ENCODE results near the gene SPATA31D4.
"Not testable (repeated sequence)": the region's sequence is repeated elsewhere in the genome, so short reads cannot be mapped to it uniquely, and the experiment has no call there.

Gene SPATA31D4

GRCh38 chr9:81928305-81928704 lies at the start of gene SPATA31D4:
Gene SPATA31D4 (plus strand): TSS chr9:81928428. CDS start chr9:81928514, 86 bp downstream.
- not testable (repeated sequence) for H3K4me1 ChIP-seq, H4K20me1 ChIP-seq, H3K9ac ChIP-seq, H3K27me3 ChIP-seq, H3K27ac ChIP-seq, H3K9me3 ChIP-seq, H3K36me3 ChIP-seq, H3K4me2 ChIP-seq, H3K4me3 ChIP-seq

GRCh38 chr9:81878530-81878929 lies 49.7 kb upstream of the SPATA31D4 start:
- no peaks in the 10 kb centered on the region for H3K36me3 ChIP-seq
- no peak overlapping the region for H3K4me2 ChIP-seq
- H3K27me3 ChIP-seq: no peaks in the 10 kb centered on the region
- H3K9me3 ChIP-seq: no peaks in the 10 kb centered on the region
- H3K4me1 ChIP-seq: no peaks in the 10 kb centered on the region
- no peak overlapping the region for H3K27ac ChIP-seq
- TF ChIP-seq Cebpa-rat (IDR thresholded peaks at IDR 0.05): no peak
- H3K4me3 ChIP-seq: no peak overlapping the region
- no peaks in the 10 kb centered on the region for H4K20me1 ChIP-seq
- H3K9ac ChIP-seq: no peak overlapping the region

- Histone ChIP-seq H3K9me3 (no peaks in the 10 kb centered on the region), H3K4me2 (no peak overlapping the region), H4K20me1 (no peaks in the 10 kb centered on the region), H3K4me1 (no peaks in the 10 kb centered on the region), H3K27ac (no peak overlapping the region), H3K4me3 (no peak overlapping the region), H3K36me3 (no peaks in the 10 kb centered on the region), H3K27me3 (no peaks in the 10 kb centered on the region), H3K9ac (no peak overlapping the region)
- no peak for TF ChIP-seq Cebpa-rat (IDR thresholded peaks at IDR 0.05)
Observed at GRCh38 chr9:81879501-81879916, 48.7 kb upstream of the SPATA31D4 start.

- H3K9me3 ChIP-seq: no peaks in the 10 kb centered on the region
- H3K4me3 ChIP-seq: no peak overlapping the region
- TF ChIP-seq Cebpa-rat (IDR thresholded peaks at IDR 0.05): no peak
- H4K20me1 ChIP-seq: no peaks in the 10 kb centered on the region
- H3K4me2 ChIP-seq: no peak overlapping the region
- no peaks in the 10 kb centered on the region for H3K27me3 ChIP-seq
- no peak overlapping the region for H3K27ac ChIP-seq
- no peaks in the 10 kb centered on the region for H3K36me3 ChIP-seq
- H3K4me1 ChIP-seq: no peaks in the 10 kb centered on the region
- H3K9ac ChIP-seq: no peak overlapping the region
Observed at GRCh38 chr9:81885602-81886001, 42.6 kb upstream of the SPATA31D4 start.

- H3K4me3 ChIP-seq: no peak overlapping the region
- H3K9ac ChIP-seq: no peak overlapping the region
- no peak overlapping the region for H3K4me2 ChIP-seq
- H4K20me1 ChIP-seq: no peaks in the 10 kb centered on the region
- no peaks in the 10 kb centered on the region for H3K9me3 ChIP-seq
- H3K36me3 ChIP-seq: no peaks in the 10 kb centered on the region
- no peak for TF ChIP-seq Cebpa-rat (IDR thresholded peaks at IDR 0.05)
- H3K27me3 ChIP-seq: no peaks in the 10 kb centered on the region
- no peaks in the 10 kb centered on the region for H3K4me1 ChIP-seq
- H3K27ac ChIP-seq: no peak overlapping the region
Observed at GRCh38 chr9:81886665-81887064, 41.6 kb upstream of the SPATA31D4 start.

- no peaks in the 10 kb centered on the region for H3K27me3 ChIP-seq
- H3K9me3 ChIP-seq: no peaks in the 10 kb centered on the region
- H4K20me1 ChIP-seq: no peaks in the 10 kb centered on the region
- H3K27ac ChIP-seq: no peak overlapping the region
- TF ChIP-seq Cebpa-rat (IDR thresholded peaks at IDR 0.05): no peak
- no peak overlapping the region for H3K4me3 ChIP-seq
- H3K4me1 ChIP-seq: no peaks in the 10 kb centered on the region
- no peak overlapping the region for H3K4me2 ChIP-seq
- H3K36me3 ChIP-seq: no peaks in the 10 kb centered on the region
- H3K9ac ChIP-seq: no peak overlapping the region
Observed at GRCh38 chr9:81890104-81890503, 38.1 kb upstream of the SPATA31D4 start.

GRCh38 chr9:81892440-81892839 lies 35.8 kb upstream of the SPATA31D4 start:
- Histone ChIP-seq H3K27ac (no peak overlapping the region), H3K9me3 (no peaks in the 10 kb centered on the region), H3K4me1 (no peaks in the 10 kb centered on the region), H3K4me2 (no peak overlapping the region), H3K27me3 (no peaks in the 10 kb centered on the region), H3K36me3 (no peaks in the 10 kb centered on the region), H3K4me3 (no peak overlapping the region), H4K20me1 (no peaks in the 10 kb centered on the region), H3K9ac (no peak overlapping the region)
- TF ChIP-seq Cebpa-rat (IDR thresholded peaks at IDR 0.05): no peak

- no peaks in the 10 kb centered on the region for H4K20me1 ChIP-seq
- no peak overlapping the region for H3K9ac ChIP-seq
- TF ChIP-seq Cebpa-rat (IDR thresholded peaks at IDR 0.05): no peak
- H3K4me2 ChIP-seq: no peak overlapping the region
- no peaks in the 10 kb centered on the region for H3K9me3 ChIP-seq
- H3K4me1 ChIP-seq: no peaks in the 10 kb centered on the region
- no peak overlapping the region for H3K27ac ChIP-seq
- no peak overlapping the region for H3K4me3 ChIP-seq
- no peaks in the 10 kb centered on the region for H3K27me3 ChIP-seq
- H3K36me3 ChIP-seq: no peaks in the 10 kb centered on the region
Observed at GRCh38 chr9:81893929-81894328, 34.3 kb upstream of the SPATA31D4 start.

GRCh38 chr9:81894891-81895290 lies 33.3 kb upstream of the SPATA31D4 start:
- Histone ChIP-seq H3K27ac (no peak overlapping the region), H4K20me1 (no peaks in the 10 kb centered on the region), H3K9me3 (no peaks in the 10 kb centered on the region), H3K4me2 (no peak overlapping the region), H3K27me3 (no peaks in the 10 kb centered on the region), H3K36me3 (no peaks in the 10 kb centered on the region), H3K4me3 (no peak overlapping the region), H3K4me1 (no peaks in the 10 kb centered on the region), H3K9ac (no peak overlapping the region)
- no peak for TF ChIP-seq Cebpa-rat (IDR thresholded peaks at IDR 0.05)

- Histone ChIP-seq H3K9me3 (no peaks in the 10 kb centered on the region), H3K27me3 (no peaks in the 10 kb centered on the region), H3K4me2 (no peak overlapping the region), H3K4me1 (no peaks in the 10 kb centered on the region), H3K9ac (no peak overlapping the region), H3K27ac (no peak overlapping the region), H3K36me3 (no peaks in the 10 kb centered on the region), H4K20me1 (no peaks in the 10 kb centered on the region), H3K4me3 (no peak overlapping the region)
- no peak for TF ChIP-seq Cebpa-rat (IDR thresholded peaks at IDR 0.05)
Observed at GRCh38 chr9:81896070-81896469, 32.2 kb upstream of the SPATA31D4 start.

- no peaks in the 10 kb centered on the region for H3K9me3 ChIP-seq
- H3K36me3 ChIP-seq: no peaks in the 10 kb centered on the region
- no peak overlapping the region for H3K9ac ChIP-seq
- no peaks in the 10 kb centered on the region for H3K4me1 ChIP-seq
- no peaks in the 10 kb centered on the region for H3K27me3 ChIP-seq
- TF ChIP-seq Cebpa-rat (IDR thresholded peaks at IDR 0.05): no peak
- H3K27ac ChIP-seq: no peak overlapping the region
- H4K20me1 ChIP-seq: no peaks in the 10 kb centered on the region
- H3K4me2 ChIP-seq: no peak overlapping the region
- H3K4me3 ChIP-seq: no peak overlapping the region
Observed at GRCh38 chr9:81898851-81899250, 29.4 kb upstream of the SPATA31D4 start.

Data from BLaER1 (cell line).